Small intestine (tissue), 7 donors: Measurements from ENCODE around the gene SCTR. TPM values are rescaled to one million over a fixed set of nuclear protein-coding genes. Genes with fewer than 3 reads are reported as not detected.

Source experiments
- DNase-seq, 2 donors: peaks; one replicate each; pipeline versions ENCODE4 v3.0.0 to v3.0.0-alpha.2; 2013
- FAIRE-seq: peaks from 2 replicates; lab custom pipeline; 2012; peaks lifted over from hg19 to GRCh38; lab: Jason Lieb, UNC
- H3K27ac ChIP-seq, 3 donors: one replicate each; pipeline ENCODE4 v1.5.1; 2013; ENCODE audit warnings: low read length in 2 of 3, mild to moderate bottlenecking in 2 of 3, control low read depth in 1 of 3, inconsistent platforms in 1 of 3, low read depth in 1 of 3, moderate library complexity in 1 of 3
- H3K27me3 ChIP-seq, 3 donors: one replicate each; pipeline ENCODE4 v1.6.1; 2013; ENCODE audit warnings: low read length in 3 of 3, inconsistent platforms in 1 of 3; ENCODE audit not compliant: control insufficient read depth in 3 of 3, insufficient read depth in 3 of 3
- H3K36me3 ChIP-seq, 3 donors: one replicate each; pipeline ENCODE4 v1.6.1; 2013; ENCODE audit warnings: low read length in 3 of 3, inconsistent platforms in 1 of 3, low read depth in 1 of 3, mild to moderate bottlenecking in 1 of 3, moderate library complexity in 1 of 3; ENCODE audit not compliant: control insufficient read depth in 3 of 3, insufficient read depth in 2 of 3
- H3K4me1 ChIP-seq, 3 donors: one replicate each; pipeline ENCODE4 v1.6.1; 2013; ENCODE audit warnings: low read length in 2 of 3, inconsistent platforms in 1 of 3, low read depth in 1 of 3, mild to moderate bottlenecking in 1 of 3, moderate library complexity in 1 of 3; ENCODE audit not compliant: control insufficient read depth in 3 of 3, insufficient read depth in 2 of 3
- H3K4me3 ChIP-seq, 3 donors: one replicate each; pipeline ENCODE4 v1.5.1; 2013; ENCODE audit warnings: low read length in 3 of 3, control low read depth in 1 of 3, inconsistent platforms in 1 of 3, low read depth in 1 of 3, mild to moderate bottlenecking in 1 of 3, moderate library complexity in 1 of 3
- H3K9me3 ChIP-seq, 2 donors: one replicate each; pipeline ENCODE4 v1.6.1; 2013; ENCODE audit warnings: low read depth in 1 of 2, low read length in 1 of 2; ENCODE audit not compliant: control insufficient read depth in 2 of 2, insufficient read depth in 1 of 2
- WGBS, 3 donors: extraction: QIAGEN DNeasy Blood & Tissue Kit; methylation state at CpG; one replicate each; pipeline ENCODE4 v1.1.7; 2013; 5-methylcytosine and 5-hydroxymethylcytosine counted together
- polyA plus RNA-seq, 4 donors: library from polyadenylated mRNA; stranded (reverse) in 3 of 4; unstranded in 1 of 4; fragments of 200-250 nt in 3 of 4; fragments of 120-200 nt in 1 of 4; gene quantifications; one replicate each; pipeline versions ENCODE4 v1.2.1 to v1.2.3, GENCODE V29; 2013
- donor health status: healthy with polysubstance abuse.
- donor health status: control.
- donor health status: control.
- donor health status: Bipolar disorder and iron deficiency.
- donor health status: healthy.

The SCTR gene
- polyA plus RNA-seq, 4 donors: 15.0 to 48.8 (median 42.3) TPM

- H3K36me3 ChIP-seq: peaks cover 0 to 10% (median 0%) of the 10 kb centered on the region in 3 donors
- peaks cover 13 to 84% (median 17%) of the 10 kb centered on the region in 3 donors for H3K4me1 ChIP-seq
- no peak overlapping the region for H3K4me3 ChIP-seq
- H3K27ac ChIP-seq: peak overlapping the region; percentile 35 to 94 (median 90)
- H3K9me3 ChIP-seq: no peaks in the 10 kb centered on the region
- no peak for FAIRE-seq
- DNase-seq: peak in 1 of 2 donors; percentile 56
- WGBS, 3 donors: 77 to 81% (median 81%) methylated on average over 7 of the region's 7 CpGs
- no peaks in the 10 kb centered on the region for H3K27me3 ChIP-seq
Measured at GRCh38 chr2:119428488-119429224, 95.6 kb downstream of the SCTR start.

- peaks cover 0 to 5% (median 0%) of the 10 kb centered on the region in 3 donors for H3K36me3 ChIP-seq
- H3K27me3 ChIP-seq: no peaks in the 10 kb centered on the region
- 82 to 88% (median 83%) methylated on average over 3 of the region's 3 CpGs for WGBS, 3 donors
- no peaks in the 10 kb centered on the region for H3K9me3 ChIP-seq
- H3K4me3 ChIP-seq: no peak overlapping the region
- FAIRE-seq: no peak
- H3K27ac ChIP-seq: peak overlapping the region; percentile 80 to 94 (median 90)
- peaks cover 13 to 84% (median 19%) of the 10 kb centered on the region in 3 donors for H3K4me1 ChIP-seq
- no peak for DNase-seq
Measured at GRCh38 chr2:119427756-119428155, 96.5 kb downstream of the SCTR start.

DNA sequence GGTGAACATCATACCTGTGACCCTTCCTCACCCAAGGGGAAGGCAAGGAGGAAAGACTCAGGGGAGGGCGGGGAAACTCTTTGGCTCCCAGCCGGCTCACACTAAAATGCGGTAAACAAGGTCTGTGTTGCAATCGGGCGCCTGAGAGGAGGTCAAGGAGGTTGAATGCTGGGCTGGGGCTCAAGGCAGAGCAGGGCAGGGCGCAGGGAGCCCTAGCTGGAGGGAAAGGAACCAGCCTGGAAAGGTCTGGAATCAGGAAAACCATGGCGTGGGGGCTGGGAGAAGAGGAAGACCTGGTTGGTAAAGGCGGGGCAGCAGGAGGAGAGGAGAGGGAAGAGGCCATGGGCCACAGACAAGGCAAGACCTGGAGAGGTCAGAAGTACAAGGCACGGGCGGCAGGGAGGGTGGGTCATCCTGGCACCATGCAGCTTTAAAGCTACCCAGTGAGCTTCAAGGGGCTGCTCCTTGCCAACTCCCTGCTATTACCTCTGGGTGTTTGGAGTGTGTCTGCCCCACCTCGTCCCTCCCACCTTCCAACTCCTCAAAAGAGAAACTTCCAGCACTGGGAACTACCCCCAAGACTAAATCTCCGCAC is 97.4 kb downstream of the SCTR start:
- H3K9me3 ChIP-seq: no peaks in the 10 kb centered on the region
- H3K27ac ChIP-seq: peak overlapping the region; percentile 80 to 94 (median 90)
- 15 to 46% (median 20%) methylated on average over 12 of the region's 12 CpGs for WGBS, 3 donors
- H3K36me3 ChIP-seq: no peaks in the 10 kb centered on the region
- no peaks in the 10 kb centered on the region for H3K27me3 ChIP-seq
- DNase-seq (peak; percentile 89), FAIRE-seq (no peak)
- H3K4me3 ChIP-seq: no peak overlapping the region
- H3K4me1 ChIP-seq: peaks cover 13 to 89% (median 25%) of the 10 kb centered on the region in 3 donors

GRCh38 chr2:119426396-119426675 is 97.9 kb downstream of the SCTR start:
- Histone ChIP-seq H3K27ac (peak overlapping the region; percentile 80 to 94 (median 90)), H3K4me3 (peak overlapping the region in 1 of 3 donors; percentile 3), H3K9me3 (peaks cover 0 to 2% of the 10 kb centered on the region in 2 donors), H3K4me1 (peaks cover 13 to 91% (median 27%) of the 10 kb centered on the region in 3 donors), H3K27me3 (no peaks in the 10 kb centered on the region), H3K36me3 (no peaks in the 10 kb centered on the region)
- WGBS, 3 donors: 7 to 31% (median 25%) methylated on average over 5 of the region's 5 CpGs
- DNase-seq (no peak), FAIRE-seq (no peak)

DNA sequence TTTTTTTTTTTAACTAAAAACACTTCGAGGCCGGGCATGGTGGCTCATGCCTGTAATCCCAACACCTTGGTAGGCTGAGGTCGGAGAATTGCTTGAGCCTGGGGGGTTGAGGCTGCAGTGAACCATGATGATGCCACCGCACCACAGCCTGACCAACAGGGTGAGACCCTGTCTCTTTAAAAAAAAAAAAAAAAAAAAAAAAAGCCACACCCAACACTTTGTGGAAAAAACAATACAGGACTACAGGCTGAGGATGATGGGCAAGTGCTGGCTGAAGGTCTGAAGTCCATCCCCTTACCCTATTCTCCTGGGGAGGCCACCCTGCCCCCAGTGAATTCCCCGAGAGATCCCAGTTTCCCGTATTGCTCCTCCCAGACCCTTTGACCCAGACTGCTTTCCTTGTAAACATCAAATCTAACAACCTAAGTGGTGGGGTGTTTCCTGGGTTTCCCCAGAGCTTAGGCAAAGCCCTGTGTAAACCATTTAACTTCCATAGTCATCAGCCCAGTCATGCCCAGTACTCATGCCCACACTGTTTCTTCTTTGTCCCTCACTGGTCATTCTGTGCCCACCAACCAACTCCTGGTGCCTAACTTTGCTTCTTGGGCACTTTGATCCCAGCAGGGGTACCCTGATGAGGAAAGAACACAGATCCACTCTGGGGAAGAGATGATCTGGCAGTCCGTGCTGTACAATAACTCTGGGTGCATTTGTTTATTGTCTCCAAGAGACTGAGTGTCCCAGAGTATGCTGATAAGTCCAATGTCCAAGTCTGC is 98.5 kb downstream of the SCTR start:
- WGBS, 3 donors: 50 to 60% (median 57%) methylated on average over 7 of the region's 7 CpGs
- H3K27me3 ChIP-seq: no peaks in the 10 kb centered on the region
- peak overlapping the region in 1 of 3 donors; percentile 3 for H3K4me3 ChIP-seq
- H3K4me1 ChIP-seq: peaks cover 13 to 96% (median 28%) of the 10 kb centered on the region in 3 donors
- DNase-seq (peak; percentile 88 to 93), FAIRE-seq (no peak)
- H3K9me3 ChIP-seq: peaks cover 0 to 8% of the 10 kb centered on the region in 2 donors
- peak overlapping the region; percentile 80 to 94 (median 90) for H3K27ac ChIP-seq
- no peaks in the 10 kb centered on the region for H3K36me3 ChIP-seq

- Histone ChIP-seq H3K4me3 (no peak overlapping the region), H3K36me3 (no peaks in the 10 kb centered on the region), H3K27me3 (no peaks in the 10 kb centered on the region), H3K4me1 (peaks cover 13 to 96% (median 27%) of the 10 kb centered on the region in 3 donors), H3K27ac (peak overlapping the region in 2 of 3 donors; percentile 37 to 90), H3K9me3 (peaks cover 0 to 9% of the 10 kb centered on the region in 2 donors)
- FAIRE-seq: no peak
- 74 to 83% (median 76%) methylated on average over 1 of the region's 1 CpG for WGBS, 3 donors
- DNase-seq: peak in 1 of 2 donors; percentile 12
Measured at GRCh38 chr2:119425119-119425405, 99.2 kb downstream of the SCTR start.

DNA sequence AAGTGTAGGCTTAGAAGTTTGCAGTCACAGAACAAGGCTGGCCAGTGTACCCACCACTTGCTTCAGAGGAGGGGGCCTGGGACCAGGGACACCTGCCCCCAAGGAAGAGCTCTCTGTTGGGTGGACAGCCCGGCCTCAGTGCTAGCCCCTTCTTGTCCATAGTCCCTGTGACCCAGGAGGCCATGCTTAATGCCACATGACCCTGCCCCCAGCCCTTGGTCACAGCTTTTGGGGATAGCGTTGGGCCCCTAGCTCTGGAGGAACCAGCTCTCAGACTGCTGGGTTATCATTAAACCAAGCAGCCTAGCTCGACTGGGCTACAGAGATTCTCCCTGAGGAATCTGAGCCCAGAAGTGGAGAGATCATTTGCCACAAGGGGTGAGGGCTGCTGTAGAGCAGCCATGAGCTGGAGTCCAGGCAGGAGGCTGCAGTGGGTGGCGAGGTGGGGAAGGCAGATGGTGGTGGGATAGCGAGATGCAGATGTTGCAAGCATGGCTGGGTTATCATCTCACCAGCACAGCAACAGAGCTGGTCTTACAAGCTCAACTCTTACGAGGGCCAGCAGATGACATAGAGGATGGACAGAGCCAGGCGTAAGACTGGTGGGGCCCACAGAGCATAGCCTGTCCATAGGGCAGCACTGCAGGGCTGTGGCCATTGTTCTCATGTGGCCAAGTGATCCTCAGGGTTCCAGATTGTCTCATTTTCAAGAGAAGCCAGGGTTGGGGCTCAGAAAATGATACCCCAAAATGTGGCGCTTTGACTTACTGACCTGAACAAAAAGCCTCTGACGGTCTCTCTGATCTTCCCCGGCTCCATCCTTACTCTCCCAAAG is 99.8 kb downstream of the SCTR start:
- Histone ChIP-seq H3K9me3 (peaks cover 0 to 9% of the 10 kb centered on the region in 2 donors), H3K36me3 (no peaks in the 10 kb centered on the region), H3K4me1 (peaks cover 13 to 95% (median 28%) of the 10 kb centered on the region in 3 donors), H3K27ac (peak overlapping the region in 1 of 3 donors; percentile 90), H3K4me3 (no peak overlapping the region), H3K27me3 (no peaks in the 10 kb centered on the region)
- DNase-seq (peak in 1 of 2 donors; percentile 1), FAIRE-seq (no peak)
- WGBS, 3 donors: 86 to 91% (median 89%) methylated on average over 10 of the region's 10 CpGs
